ENCODE data around the gene GLYR1.
A peak's percentile ranks its signal among the peaks of the same experiment; 100 is the strongest.
"Not testable (repeated sequence)": the region's sequence is repeated elsewhere in the genome, so short reads cannot be mapped to it uniquely, and the experiment has no call there.

The GLYR1 gene

DNA sequence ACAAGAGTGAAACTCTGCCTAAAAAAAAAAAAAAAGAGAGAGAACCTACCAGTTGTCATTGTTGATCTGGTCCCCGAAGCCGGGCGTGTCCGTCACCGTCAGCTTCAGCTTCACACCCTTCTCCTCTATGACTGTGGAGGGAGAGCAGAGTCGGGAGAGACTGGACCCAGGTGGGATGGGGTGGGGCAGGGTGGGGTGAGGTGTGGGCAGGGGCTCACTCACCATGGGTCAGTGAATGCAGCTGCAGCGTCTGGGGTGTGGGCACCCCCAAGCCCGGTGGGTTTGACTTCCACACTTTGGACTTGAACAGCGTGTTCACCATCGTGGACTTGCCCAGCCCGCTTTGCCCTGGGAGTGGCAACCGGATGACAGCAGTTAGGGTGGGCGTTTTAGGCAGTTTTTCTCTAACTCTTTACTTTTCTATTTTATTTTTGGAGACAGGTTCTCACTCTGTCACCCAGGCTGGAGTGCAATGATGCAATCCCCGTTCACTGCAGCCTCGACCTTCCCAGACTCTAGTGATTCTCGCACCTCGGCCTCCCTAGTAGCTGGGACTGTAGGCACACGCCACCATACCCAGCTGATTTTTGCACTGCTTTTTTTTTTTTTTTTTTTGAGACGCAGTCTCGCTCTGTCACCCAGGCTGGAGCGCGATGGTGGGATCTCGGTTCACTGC lies 61.2 kb downstream of the GLYR1 start:
- DNase-seq, result no peak

DNA sequence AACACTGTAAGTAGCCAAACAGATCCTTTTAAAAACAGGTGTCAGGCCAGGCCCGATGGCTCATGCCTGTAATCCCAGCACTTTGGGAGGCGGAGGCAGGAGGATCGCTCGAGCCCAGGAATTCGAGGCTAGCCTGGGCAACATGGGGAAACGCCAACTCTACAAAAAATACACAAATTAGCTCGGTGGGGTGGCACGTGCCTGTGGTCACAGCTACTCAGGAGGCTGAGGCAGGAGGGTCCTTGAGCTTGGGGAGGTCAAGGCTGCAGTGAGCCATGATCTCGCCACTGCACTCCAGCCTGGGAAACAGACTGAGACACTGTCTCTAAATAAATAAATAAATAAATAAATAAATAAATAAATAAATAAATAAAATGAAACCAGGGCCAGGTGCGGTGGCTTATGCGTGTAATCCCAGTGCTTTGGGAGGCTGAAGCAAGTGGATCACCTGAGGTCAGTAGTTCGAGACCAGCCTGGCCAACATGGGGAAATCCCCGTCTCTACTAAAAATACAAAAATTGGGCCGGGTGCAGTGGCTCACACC lies 62.6 kb downstream of the GLYR1 start:
- not testable (repeated sequence) for DNase-seq

DNA sequence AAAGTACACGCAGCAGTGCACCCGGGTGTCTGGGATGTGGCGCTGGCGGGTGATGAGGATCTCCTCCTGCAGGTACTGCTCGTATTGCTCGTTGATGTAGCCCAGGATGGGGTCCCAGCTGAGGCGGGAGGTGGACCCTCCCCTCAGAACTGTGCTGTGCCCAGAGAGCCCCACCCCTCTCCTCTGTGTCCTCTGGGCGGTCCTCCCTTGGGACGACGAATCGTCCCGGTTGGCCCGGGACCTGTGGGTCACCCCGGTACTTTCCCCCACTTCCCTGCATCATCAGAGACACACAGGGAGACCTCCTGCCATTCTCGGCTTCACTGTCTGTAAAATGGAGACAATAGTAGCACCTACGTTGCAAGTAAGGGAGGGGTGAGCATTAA lies 63.1 kb downstream of the GLYR1 start:
- no peak for DNase-seq

DNA sequence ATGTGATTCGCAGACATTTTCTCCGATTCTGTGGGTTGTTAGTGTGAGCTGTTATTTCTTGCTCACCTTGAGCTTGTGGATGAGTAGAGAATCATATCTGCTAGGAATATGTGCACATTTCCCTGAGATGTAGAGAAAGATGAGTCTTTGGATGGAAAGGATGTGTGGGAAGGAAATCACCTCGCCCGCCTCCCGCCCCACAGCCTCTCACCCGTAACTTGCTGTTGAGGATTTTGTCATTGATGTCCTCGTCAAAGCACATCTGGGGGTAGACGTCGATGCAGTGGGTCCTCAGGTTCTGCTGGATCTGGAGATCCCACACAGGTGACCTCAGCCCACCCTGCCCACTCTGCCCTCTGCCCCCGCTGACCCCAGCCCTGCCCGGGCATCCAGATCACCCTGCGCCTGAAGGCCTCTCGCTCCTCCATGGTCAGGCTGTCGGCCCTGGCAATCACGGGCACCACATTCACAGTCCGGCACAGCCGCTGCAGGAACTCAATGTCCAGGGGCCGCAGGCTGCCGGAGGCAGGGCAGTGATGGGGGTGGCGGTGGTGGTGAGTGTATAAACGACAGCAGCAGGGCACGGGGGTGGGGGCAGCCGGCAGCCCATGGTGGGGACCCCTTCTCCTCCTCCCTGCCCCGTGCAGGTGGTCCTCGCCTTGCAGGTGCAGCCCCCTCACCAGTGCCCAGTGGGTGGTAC lies 63.7 kb downstream of the GLYR1 start:
- no peak for DNase-seq

DNA sequence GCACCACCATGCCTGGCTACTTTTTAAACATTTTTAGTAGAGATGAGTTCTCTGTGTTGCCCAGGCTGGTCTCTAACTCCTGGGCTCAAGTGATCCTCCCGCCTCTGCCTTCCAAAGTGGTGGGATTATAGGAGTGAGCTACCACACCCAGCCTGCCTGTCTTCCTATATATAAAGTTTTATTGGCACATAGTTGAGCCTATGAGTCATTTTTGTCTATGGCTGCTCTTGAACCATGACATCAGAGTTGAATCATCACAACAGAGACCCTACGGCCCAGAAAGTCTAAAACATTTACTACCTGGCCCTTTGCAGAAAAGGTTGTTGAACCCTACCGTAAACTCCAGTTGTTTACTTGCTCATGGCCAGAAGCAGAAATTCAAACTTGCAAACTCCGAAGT lies 66.9 kb downstream of the GLYR1 start:
- DNase-seq, result no peak

DNA sequence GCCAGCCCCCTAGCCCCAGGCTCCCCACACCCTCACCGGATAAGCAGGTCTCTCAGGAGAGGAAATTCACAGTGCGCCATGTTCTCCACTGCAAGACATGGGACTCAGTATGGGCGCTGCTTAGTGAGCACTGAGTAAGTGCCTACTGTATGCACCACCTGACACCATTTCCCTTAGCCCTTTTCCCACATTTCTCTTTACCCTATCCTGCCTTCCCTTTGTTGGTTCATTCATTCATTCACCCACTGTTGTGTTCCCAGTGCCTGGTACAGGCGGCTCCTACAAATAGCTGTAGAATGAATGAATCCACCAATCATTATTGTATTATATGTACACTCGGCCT lies 69.1 kb downstream of the GLYR1 start:
- DNase-seq, result no peak

DNA sequence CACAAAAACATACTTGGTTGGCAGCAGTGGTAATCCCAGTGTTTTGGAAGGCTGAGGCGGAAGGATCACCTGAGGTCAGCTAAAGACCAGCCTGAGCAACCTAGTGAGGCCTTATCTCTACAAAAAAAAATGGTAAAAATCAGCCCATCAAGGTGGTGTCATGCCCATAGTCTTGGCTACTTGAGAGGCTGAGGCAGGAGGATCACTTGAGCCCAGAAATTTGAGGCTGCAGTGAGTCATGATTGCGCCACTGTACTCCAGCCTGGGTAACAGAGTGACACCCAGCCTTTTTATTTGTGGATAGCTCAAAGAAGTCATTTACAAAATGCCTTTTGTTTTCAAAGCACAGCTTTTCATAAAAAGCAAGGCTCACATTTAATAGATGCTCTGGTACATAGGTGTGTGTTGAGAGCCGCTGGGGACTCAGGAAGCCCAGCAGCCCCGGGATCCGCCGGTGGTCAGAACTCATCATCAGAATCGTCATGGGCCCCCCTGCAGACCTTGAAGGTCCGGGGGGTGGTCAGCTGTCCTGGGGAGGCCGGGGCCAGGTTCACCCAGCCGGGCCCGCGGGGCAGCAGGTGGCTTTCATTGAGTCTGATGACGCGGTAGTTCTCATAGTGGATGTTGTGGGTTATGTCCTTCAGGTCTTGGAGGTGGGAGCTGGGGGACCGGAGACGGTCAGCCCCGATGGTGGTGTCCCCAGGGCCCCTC lies 69.6 kb downstream of the GLYR1 start:
- DNase-seq, result no peak

DNA sequence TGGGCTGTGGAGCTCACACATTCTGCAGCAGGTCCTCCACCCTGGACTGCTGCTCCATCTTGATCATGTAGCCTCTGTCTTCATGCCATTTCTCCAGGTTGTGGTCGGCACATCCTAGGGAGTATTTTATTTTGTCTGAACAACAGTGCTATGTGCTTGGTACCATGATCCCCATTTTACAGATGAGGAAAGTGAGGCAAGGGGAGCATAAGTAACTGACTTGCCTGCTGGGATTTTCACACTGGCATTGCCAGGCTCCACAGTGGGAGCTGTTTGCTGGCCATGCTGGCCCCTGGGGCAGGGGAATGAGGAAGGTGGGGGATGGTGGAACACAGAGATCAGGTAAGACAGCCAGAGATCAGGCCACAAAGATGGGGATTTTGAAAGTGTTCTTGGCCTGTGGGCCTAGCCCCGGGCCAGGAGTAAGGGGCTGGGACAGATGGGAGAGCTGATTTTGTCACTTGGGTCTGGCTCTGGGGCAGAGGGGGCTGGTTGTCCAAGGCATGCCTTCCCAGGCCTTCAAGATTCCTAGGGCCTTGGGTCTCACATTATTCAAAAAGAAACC lies 70.9 kb downstream of the GLYR1 start:
- no peak for DNase-seq

DNA sequence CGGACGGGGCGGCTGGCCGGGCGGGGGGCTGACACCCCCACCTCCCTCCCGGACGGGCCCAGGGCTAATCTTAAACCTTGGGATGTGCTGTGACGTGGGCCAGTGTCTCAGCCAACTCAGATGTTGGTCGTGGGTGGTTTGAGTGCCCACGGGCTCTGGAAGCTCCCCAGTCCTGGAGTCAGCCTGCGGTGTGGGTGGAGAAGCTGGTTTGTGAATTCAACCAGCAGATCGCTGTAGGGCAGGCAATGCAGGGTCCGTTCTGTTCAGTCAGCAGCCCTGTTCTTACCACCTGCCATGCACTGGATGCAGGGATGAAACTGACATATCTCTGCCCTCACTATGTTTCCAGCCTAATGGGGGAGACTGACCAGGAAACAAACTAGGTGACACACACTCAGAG lies 72.1 kb downstream of the GLYR1 start:
- no peak for DNase-seq

DNA sequence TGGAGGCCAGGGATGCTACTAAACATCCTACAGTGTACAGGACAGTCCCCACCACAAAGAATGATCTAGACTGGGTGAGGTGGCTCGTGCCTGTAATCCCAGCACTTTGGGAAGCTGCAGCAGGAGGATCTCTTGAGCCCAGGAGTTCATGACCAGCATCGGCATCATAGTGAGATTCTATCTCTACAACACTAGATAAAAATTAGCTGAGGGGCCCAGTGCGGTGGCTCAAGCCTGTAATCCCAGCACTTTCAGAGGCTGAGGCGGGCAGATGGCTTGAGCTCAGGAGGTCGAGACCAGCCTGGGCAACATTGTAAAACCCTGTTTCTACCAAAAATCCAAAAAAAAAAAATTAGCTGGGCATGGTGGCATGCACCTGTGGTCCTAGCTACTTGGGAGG lies 74.7 kb downstream of the GLYR1 start:
- no peak for DNase-seq

DNA sequence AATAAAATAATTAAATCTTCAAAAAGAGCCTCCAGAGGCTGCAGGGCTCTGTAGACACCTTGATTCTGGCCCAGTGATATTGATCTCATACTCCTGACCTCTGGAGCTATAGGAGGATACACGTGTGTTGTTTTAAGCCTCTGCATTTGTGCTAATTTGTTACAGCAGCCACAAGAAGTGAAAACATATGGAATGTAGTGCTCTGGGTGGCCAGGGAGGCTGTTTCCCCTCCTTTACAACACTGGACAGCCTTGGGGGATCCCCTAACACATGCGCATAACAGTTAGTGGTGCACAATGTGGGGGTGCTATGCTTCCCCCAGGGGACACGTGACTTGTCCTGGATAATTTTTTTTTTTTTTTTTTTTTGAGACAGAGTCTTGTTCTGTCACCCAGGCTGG lies 75.4 kb downstream of the GLYR1 start:
- no peak for DNase-seq

DNA sequence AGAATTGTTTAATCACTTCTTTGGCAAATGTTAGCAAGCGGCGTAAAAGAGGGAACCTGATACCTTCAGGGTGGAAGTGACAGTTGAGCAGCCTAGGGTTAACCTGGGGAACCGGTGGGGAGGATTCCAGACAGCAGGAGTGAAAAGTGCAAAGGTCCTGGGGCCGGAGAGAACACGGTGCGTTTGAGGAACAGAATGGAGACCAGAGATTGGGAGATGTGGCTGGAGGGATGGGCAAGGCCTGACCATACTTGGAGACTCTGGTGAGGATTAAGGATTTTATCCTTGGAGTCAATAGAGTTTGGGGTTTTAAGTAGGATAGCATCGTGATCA lies 77.8 kb downstream of the GLYR1 start:
- DNase-seq, result no peak

DNA sequence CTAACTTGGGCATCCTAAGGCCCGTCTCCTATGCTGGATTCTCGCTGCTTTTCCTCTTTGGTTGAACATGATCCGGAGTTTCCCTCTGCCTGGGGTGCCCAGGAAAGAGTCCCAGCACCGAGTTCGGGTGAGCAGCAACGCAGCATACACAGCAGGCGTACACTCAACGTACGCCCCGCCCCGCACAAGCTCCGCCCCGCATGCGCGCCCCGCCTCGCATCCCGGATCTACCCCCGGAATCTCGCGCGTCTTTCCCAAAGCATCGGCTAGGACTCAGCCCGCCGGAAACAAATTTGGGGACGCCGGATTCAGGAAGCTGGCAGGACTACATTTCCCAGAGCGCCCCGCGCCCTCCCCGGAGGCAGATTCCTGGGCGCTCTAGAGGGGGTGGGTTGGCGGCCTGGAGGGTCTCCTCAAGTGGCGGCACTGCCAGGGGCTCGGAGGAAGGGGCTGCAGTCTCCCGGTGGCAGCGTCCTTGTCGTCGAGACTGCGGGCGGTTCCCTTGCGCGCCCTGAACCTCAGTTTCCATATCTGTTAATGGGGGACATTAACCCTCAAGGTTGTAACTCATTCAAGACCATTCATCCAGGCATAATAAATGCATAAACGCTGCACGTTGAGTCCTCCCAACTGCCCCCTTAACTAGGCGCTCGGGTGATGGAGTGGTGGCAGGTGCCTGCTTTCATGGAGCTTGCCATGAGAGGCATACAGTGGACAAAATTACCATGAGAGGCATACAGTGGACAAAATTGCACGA lies 78.4 kb downstream of the GLYR1 start:
- peak; percentile 90 for DNase-seq

DNA sequence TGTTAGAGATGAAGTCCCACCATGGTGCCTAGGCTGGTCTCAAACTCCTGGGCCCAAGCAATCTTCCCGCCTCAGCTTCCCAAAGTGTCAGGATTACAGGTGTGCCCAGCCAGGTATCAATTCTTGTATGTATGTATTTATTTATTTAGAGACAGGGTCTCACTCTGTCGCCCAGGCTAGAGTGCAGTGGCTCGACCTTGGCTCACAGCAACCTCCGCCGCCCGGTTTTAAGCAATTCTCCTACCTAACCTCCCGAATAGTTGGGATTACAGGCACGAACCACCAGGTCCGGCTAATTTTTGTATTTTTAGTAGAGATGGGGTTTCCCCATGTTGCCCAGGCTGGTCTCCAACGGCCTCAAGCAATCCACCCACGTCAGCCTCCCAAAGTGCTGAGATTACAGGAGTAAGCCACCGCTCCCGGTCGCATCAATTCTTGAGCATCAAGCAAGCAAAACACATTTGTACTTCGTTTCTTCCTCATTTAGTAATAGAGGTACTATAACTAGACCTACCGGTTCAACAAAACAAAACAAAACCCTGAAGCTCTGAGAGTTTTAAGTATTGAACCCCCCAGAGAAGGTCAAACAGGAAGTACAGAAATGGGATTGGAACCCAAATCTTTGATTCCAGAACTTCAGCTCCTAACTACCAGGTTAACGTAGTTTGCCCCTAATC lies 79.1 kb downstream of the GLYR1 start:
- peak; percentile 30 for DNase-seq

DNA sequence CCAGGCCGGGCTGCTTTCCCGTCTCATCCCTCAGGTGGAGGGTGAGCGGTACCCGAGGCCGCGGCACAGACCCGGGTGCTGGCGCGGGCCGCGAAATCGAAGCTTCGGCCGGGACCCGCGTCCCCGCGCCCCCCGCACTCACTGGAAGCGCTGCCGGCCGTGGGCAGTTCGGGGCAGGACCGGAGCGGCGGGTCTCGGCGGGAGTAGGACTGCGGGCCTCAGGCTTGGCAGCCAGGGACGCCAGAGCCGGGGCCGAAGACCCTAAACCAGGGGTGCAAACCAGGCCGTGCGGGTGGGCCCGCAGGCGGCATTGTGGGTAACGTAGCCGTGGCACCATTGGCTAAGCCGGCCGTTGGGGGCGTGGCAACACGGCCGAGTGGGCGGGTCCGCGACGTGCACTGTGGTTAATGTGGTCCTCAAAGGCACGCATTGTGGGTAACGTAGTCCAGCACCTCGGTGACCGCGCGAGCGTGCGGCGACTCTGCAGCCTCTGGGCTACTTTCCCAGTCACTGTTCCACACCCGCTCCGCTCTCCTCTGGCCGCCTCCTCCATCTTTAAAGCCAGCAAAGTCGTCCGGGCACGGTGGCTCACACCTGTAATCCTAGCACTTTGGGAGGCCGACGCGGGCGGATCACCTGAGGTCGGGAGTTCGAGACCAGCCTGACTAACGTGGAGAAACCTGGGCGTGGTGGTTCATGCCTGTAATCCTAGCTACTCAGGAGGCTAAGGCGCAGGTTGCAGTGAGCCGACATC lies 80.0 kb downstream of the GLYR1 start, which contains the start of gene ZNF500:
TSS of gene ZNF500 (minus strand) at position 288 of the 754 bp plus-strand sequence. CDS start 1,184 bp downstream, outside the sequence.
- peak; percentile 97 for DNase-seq

DNA sequence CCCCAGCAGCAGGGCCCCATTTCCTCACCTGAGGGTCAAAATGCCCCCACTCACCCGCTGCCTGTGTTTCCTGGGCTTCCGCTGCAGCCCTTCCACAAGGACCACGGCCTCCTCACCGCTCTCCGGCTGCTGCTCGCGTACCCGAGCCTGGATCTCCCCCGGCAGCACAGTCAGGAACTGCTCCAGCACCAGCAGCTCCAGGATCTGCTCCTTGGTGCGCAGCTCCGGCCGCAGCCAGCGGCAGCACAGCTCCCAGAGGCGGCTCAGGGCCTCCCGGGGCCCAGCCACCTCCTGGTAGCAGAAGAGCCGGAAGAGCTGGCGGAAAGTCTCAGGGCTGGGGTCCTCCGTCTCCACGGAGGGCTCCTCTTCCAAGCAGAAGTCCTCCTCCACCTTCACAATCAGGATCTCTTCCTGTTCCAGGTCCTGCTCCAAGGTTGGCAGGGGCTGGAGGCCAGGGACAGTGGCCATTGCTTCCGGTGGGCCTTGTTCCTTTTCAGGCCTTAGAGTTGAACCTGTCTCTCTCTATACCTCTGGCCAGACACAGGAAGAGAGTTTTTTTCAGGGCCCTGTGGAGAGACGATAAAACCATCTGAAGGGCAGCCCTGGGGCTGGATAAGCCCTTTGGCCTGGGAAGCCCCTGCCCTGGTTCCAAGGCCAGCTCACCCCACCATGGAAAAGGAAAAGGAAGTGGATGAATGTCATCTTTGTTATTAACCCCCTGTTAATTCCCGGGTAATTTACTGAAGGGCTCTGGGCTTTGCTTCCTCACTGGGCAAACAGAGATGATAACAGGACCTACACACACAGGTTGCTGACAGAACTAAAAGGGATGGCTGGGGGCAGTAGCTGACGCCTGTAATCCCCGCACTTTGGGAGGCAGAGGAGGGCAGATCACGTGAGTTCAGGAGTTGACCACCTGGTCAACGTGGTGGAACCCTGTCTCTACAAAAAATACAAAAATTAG lies 81.3 kb downstream of the GLYR1 start:
- DNase-seq, result no peak

DNA sequence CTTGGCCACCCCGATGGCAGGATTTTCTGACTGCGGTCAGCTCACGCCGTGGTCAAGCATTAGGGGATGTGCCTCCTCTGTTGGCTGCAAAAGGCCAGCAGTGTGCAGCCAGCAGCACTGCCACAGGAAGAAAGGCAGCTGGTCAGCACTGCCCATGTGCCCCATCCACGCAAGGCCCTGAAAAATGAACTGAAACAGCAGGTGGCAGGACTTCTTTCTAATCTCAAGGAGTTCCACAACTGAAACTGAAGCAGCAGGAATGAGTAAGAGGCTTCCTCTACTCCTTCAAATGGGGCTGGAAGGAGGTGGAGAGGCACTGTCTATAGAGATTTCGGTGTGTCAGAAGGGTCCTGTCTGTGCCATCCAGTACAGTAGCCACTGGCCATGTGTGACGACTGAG lies 83.3 kb downstream of the GLYR1 start:
- no peak for DNase-seq

DNA sequence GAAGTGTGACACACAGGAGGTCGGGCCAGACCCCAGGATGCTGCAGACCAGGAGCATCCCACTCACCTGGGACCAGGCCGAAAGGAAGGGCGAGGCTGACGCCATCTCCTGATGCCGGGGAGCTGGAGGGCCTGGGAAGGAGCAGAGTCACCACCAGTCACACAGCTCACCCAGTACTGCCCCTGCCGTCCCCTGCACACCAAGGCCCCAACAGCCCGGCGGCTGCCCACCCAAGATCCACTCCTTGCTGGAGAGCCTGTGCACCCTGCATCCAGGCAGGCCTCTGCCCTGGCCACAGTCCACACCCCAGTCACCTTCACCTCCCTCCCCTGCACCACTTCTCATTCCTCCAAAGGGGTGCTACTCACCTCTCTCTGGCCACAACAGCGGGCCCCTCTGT lies 84.9 kb downstream of the GLYR1 start:
- DNase-seq, result no peak

DNA sequence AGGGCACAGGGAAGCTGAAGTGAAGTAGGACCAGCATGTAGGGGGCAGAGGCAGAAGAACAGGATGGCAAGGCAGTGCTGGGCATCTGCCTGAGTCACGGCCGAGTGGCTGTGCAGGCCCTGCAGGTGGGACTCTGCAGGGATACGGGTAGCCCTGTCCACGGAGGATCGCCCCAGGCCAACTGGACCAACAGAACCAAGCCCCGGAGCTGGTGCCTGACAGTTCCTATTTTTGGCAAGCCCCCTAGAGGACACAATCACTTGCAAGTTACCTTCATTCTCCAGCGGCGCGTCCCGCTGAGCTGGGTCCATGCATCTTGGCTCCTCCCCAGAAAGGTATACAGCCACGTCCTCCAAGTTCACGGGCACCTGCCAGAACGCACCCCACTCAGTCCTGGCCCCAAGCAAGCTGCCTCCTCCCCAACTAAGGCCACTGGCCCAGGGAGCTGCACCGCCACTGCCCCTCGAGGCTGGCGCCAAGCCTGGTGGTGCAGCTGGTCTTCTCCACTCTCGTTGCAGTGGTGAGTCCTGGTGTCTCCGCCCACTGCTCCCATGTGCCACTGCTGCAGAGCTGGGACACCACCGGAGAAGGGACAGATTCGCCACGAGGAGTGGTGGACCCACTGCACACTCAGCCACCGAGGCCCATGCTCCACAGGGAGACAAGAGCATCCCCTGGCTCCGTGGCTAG lies 86.7 kb downstream of the GLYR1 start:
- no peak for DNase-seq

DNA sequence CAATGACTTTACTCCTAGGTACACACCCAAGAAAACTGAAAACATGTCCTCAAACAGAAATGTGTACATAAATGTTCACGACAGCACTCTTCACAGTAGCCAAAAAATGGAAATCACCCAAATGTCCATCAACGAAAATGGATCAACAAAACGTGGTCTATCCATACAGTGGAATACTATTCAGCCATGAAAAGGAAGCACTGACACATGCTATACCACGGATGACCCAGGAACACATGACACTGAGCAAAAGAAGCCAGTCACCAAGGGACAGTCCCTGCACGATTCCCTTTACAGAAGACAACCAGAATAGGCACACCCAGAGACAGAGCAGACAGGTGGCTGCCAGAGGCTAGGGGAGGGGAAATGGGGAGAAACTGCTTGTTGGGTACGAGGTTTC lies 91.4 kb downstream of the GLYR1 start:
- no peak for DNase-seq

All from CD4-positive, alpha-beta T cell treated with Interleukin-21 for 1 hour (primary cell).